ENCODE measurements around the gene MAD1L1. TPM values are rescaled to one million over a fixed set of nuclear protein-coding genes. Genes with fewer than 3 reads are reported as not detected.

The MAD1L1 gene
- total and polyA plus RNA-seq, 2 donors (not counting 1 experiment from before 2014, with no cell fraction given), result 9.8 to 29.4 TPM

- TF ChIP-seq EZH2 (IDR thresholded peaks at IDR 0.05; ENCODE audit: low read length, missing control alignments) (no peak), CTCF (conservative IDR thresholded peaks at IDR 0.05 in 1 of 2, IDR thresholded peaks at IDR 0.05 in 1 of 2; ENCODE audit: low read depth in 1 of 2, low read length in 2 of 2) (no peak)
- no peaks in the 10 kb centered on the region for H3K27me3 ChIP-seq (ENCODE audit: control insufficient read depth, insufficient read depth, low read length)
- H3K4me3 ChIP-seq (replicated peaks in 1 of 4; ENCODE audit: control extremely low read depth in 1 of 4, insufficient read depth in 1 of 4, low read depth in 3 of 4, low read length in 4 of 4), result no peak overlapping the region
- H3K4me2 ChIP-seq (ENCODE audit: extremely low read depth, insufficient read depth, low read length), result no peak overlapping the region
- no peaks in the 10 kb centered on the region for H3K4me1 ChIP-seq (ENCODE audit: control insufficient read depth, extremely low read depth, insufficient read depth, low read length)
- H4K20me1 ChIP-seq (ENCODE audit: control insufficient read depth, extremely low read depth, insufficient read depth, low read length), result no peaks in the 10 kb centered on the region
- H3K9ac ChIP-seq (ENCODE audit: insufficient read depth, low read length), result no peak overlapping the region
- no peaks in the 10 kb centered on the region for H3K9me3 ChIP-seq (ENCODE audit: control insufficient read depth, insufficient read depth, low read depth, low read length)
- H3K36me3 ChIP-seq (ENCODE audit: control insufficient read depth, insufficient read depth, low read length), result peaks cover 14% of the 10 kb centered on the region
- DNase-seq (ENCODE audit: low read depth in 2 of 2), result no peak
- no peak overlapping the region for H3K27ac ChIP-seq (ENCODE audit: insufficient read depth, low read length)
- peaks cover 3% of the 10 kb centered on the region for H3K79me2 ChIP-seq (ENCODE audit: control insufficient read depth, insufficient read depth, low read length)
- H2AFZ ChIP-seq (ENCODE audit: low read length), result no peak overlapping the region
These were observed 8.2 kb downstream of the MAD1L1 start for GRCh38 chr7:2224491-2224928.

- no peaks in the 10 kb centered on the region for H3K9me3 ChIP-seq (ENCODE audit: control insufficient read depth, insufficient read depth, low read depth, low read length)
- no peak overlapping the region for H3K4me2 ChIP-seq (ENCODE audit: extremely low read depth, insufficient read depth, low read length)
- no peaks in the 10 kb centered on the region for H4K20me1 ChIP-seq (ENCODE audit: control insufficient read depth, extremely low read depth, insufficient read depth, low read length)
- TF ChIP-seq EZH2 (IDR thresholded peaks at IDR 0.05; ENCODE audit: low read length, missing control alignments) (no peak), CTCF (conservative IDR thresholded peaks at IDR 0.05 in 1 of 2, IDR thresholded peaks at IDR 0.05 in 1 of 2; ENCODE audit: low read depth in 1 of 2, low read length in 2 of 2) (no peak)
- H2AFZ ChIP-seq (ENCODE audit: low read length), result no peak overlapping the region
- H3K79me2 ChIP-seq (ENCODE audit: control insufficient read depth, insufficient read depth, low read length), result peaks cover 3% of the 10 kb centered on the region
- DNase-seq (ENCODE audit: low read depth in 2 of 2), result no peak
- no peak overlapping the region for H3K9ac ChIP-seq (ENCODE audit: insufficient read depth, low read length)
- H3K36me3 ChIP-seq (ENCODE audit: control insufficient read depth, insufficient read depth, low read length), result peaks cover 11% of the 10 kb centered on the region
- H3K4me3 ChIP-seq (replicated peaks in 1 of 4; ENCODE audit: control extremely low read depth in 1 of 4, insufficient read depth in 1 of 4, low read depth in 3 of 4, low read length in 4 of 4), result no peak overlapping the region
- H3K27ac ChIP-seq (ENCODE audit: insufficient read depth, low read length), result no peak overlapping the region
- no peaks in the 10 kb centered on the region for H3K4me1 ChIP-seq (ENCODE audit: control insufficient read depth, extremely low read depth, insufficient read depth, low read length)
- no peaks in the 10 kb centered on the region for H3K27me3 ChIP-seq (ENCODE audit: control insufficient read depth, insufficient read depth, low read length)
These were observed 9.4 kb downstream of the MAD1L1 start for GRCh38 chr7:2223321-2223720.

- H3K27ac ChIP-seq (ENCODE audit: insufficient read depth, low read length), result no peak overlapping the region
- H3K4me1 ChIP-seq (ENCODE audit: control insufficient read depth, extremely low read depth, insufficient read depth, low read length), result no peaks in the 10 kb centered on the region
- H3K9me3 ChIP-seq (ENCODE audit: control insufficient read depth, insufficient read depth, low read depth, low read length), result no peaks in the 10 kb centered on the region
- no peak overlapping the region for H3K9ac ChIP-seq (ENCODE audit: insufficient read depth, low read length)
- no peak overlapping the region for H3K4me3 ChIP-seq (replicated peaks in 1 of 4; ENCODE audit: control extremely low read depth in 1 of 4, insufficient read depth in 1 of 4, low read depth in 3 of 4, low read length in 4 of 4)
- TF ChIP-seq EZH2 (IDR thresholded peaks at IDR 0.05; ENCODE audit: low read length, missing control alignments) (no peak), CTCF (conservative IDR thresholded peaks at IDR 0.05 in 1 of 2, IDR thresholded peaks at IDR 0.05 in 1 of 2; ENCODE audit: low read depth in 1 of 2, low read length in 2 of 2) (no peak)
- no peak overlapping the region for H2AFZ ChIP-seq (ENCODE audit: low read length)
- no peak overlapping the region for H3K4me2 ChIP-seq (ENCODE audit: extremely low read depth, insufficient read depth, low read length)
- H3K36me3 ChIP-seq (ENCODE audit: control insufficient read depth, insufficient read depth, low read length), result peaks cover 11% of the 10 kb centered on the region
- no peaks in the 10 kb centered on the region for H3K79me2 ChIP-seq (ENCODE audit: control insufficient read depth, insufficient read depth, low read length)
- DNase-seq (ENCODE audit: low read depth in 2 of 2), result no peak
- no peaks in the 10 kb centered on the region for H4K20me1 ChIP-seq (ENCODE audit: control insufficient read depth, extremely low read depth, insufficient read depth, low read length)
- no peaks in the 10 kb centered on the region for H3K27me3 ChIP-seq (ENCODE audit: control insufficient read depth, insufficient read depth, low read length)
These were observed 10.2 kb downstream of the MAD1L1 start for GRCh38 chr7:2222516-2222915.

All from fibroblast of lung (primary cell).